BJ (cell line): ENCODE measurements around the gene SPDYE3. TPM values are rescaled to one million over a fixed set of nuclear protein-coding genes. Genes with fewer than 3 reads are reported as not detected.
"Not testable (repeated sequence)": the region's sequence is repeated elsewhere in the genome, so short reads cannot be mapped to it uniquely, and the experiment has no call there.

Experiments used
- CTCF ChIA-PET: fragments of 350-600 bp; formaldehyde crosslinking; extraction: SDS; loops from one replicate; lab custom pipeline; 2021; ENCODE audit warnings: antibody characterized with exemption, inconsistent platforms; lab: Yijun Ruan, JAX
- POLR2A ChIA-PET: fragments of 300-600 bp; sonication (Branson Sonifier 250); formaldehyde crosslinking; extraction: SDS; loops from one replicate; lab custom pipeline; 2021; ENCODE audit warnings: antibody characterized with exemption; lab: Charles Lee
- DNase-seq: peaks from one replicate; pipeline ENCODE4 v3.0.0-alpha.2; 2011; ENCODE audit warnings: low read depth
- H3K27me3 ChIP-seq: 2 replicates; pipeline ENCODE4 v1.6.0; 2011; ENCODE audit warnings: low read length; ENCODE audit not compliant: control insufficient read depth, insufficient read depth
- H3K36me3 ChIP-seq: 2 replicates; pipeline ENCODE4 v1.5.1; 2011; ENCODE audit warnings: low read length; ENCODE audit not compliant: control insufficient read depth, insufficient read depth
- H3K4me3 ChIP-seq: 2 replicates; pipeline ENCODE4 v1.5.1; 2011; ENCODE audit warnings: low read depth, mild to moderate bottlenecking, control low read depth, low read length
- CTCF ChIP-seq: IDR thresholded peaks from 2 replicates; pipeline ENCODE4 v1.5.1; 2011; ENCODE audit warnings: low read depth, mild to moderate bottlenecking, control low read depth, inconsistent platforms, low read length, moderate library complexity; ENCODE audit not compliant: insufficient read depth
- polyA plus RNA-seq: library from polyadenylated mRNA; depleted of rRNA; stranded (reverse); fragments of >200 nt; gene quantifications from 2 replicates; pipeline ENCODE4 v1.2.3, GENCODE V29; 2011

SPDYE3 gene
- polyA plus RNA-seq, 1 experiment: not detected

DNA sequence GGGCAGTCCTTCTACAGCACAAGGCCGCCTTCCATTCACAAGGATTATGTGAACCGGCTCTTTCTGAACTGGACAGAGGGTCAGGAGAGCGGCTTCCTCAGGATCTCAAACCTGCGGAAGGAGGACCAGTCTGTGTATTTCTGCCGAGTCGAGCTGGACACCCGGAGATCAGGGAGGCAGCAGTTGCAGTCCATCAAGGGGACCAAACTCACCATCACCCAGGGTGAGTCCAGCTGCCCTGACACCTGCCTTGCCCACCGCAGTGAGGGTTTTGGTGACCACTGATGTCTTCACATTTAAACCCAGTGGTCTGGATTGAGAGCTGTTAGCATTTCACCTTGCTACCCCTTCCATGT, 51.3 kb downstream of the SPDYE3 start:
- no peak for TF ChIP-seq CTCF
- peaks cover 38% of the 10 kb centered on the region for H3K36me3 ChIP-seq
- ChIA-PET POLR2A (no interaction called here), CTCF (interaction anchor here (2.4 kb wide), 1 partner anchor 13 kb away, joined by 13 read pairs; no protein-coding TSS in a partner anchor)
- no peak for DNase-seq
- no peaks in the 10 kb centered on the region for H3K27me3 ChIP-seq
- H3K4me3 ChIP-seq: no peak overlapping the region

GRCh38 chr7:100360135-100360854, 52.8 kb downstream of the SPDYE3 start:
- ChIA-PET CTCF (interaction anchor here (2.4 kb wide), 1 partner anchor 15 kb away, joined by 13 read pairs; no protein-coding TSS in a partner anchor), POLR2A (no interaction called here)
- Histone ChIP-seq H3K4me3 (no peak overlapping the region), H3K36me3 (peaks cover 29% of the 10 kb centered on the region), H3K27me3 (no peaks in the 10 kb centered on the region)
- DNase-seq: no peak
- TF ChIP-seq CTCF: no peak

GRCh38 chr7:100363098-100363497, 55.6 kb downstream of the SPDYE3 start:
- TF ChIP-seq CTCF: no peak
- Histone ChIP-seq H3K27me3 (no peaks in the 10 kb centered on the region), H3K36me3 (peaks cover 20% of the 10 kb centered on the region), H3K4me3 (no peak overlapping the region)
- POLR2A ChIA-PET: no interaction called here
- DNase-seq: no peak
- CTCF ChIA-PET: no interaction called here

DNA sequence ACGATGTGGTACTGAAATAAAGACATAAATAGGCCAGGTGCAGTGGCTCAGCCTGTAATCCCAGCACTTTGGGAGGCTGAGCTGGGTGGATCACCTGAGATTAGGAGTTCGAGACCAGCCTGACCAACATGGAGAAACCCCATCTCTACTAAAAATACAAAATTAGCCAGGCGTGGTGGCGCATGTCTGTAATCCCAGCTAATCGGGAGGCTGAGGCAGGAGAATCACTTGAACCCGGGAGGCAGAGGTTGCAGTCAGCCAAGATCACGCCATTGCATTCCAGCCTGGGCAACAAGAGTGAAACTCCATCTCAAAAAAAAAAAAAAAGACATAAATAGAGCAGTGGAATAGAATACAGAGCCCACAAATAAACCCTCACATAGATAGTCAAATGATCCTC, 56.3 kb downstream of the SPDYE3 start:
- DNase-seq, CTCF ChIA-PET, POLR2A ChIA-PET, H3K4me3 ChIP-seq, H3K27me3 ChIP-seq: not testable (repeated sequence)
- peaks cover 15% of the 10 kb centered on the region for H3K36me3 ChIP-seq

- CTCF ChIA-PET: no interaction called here
- no peak for DNase-seq
- Histone ChIP-seq H3K4me3 (no peak overlapping the region), H3K36me3 (peaks cover 9% of the 10 kb centered on the region), H3K27me3 (no peaks in the 10 kb centered on the region)
- POLR2A ChIA-PET: no interaction called here
- no peak for TF ChIP-seq CTCF
Measured at GRCh38 chr7:100364480-100364879, 57.0 kb downstream of the SPDYE3 start.

DNA sequence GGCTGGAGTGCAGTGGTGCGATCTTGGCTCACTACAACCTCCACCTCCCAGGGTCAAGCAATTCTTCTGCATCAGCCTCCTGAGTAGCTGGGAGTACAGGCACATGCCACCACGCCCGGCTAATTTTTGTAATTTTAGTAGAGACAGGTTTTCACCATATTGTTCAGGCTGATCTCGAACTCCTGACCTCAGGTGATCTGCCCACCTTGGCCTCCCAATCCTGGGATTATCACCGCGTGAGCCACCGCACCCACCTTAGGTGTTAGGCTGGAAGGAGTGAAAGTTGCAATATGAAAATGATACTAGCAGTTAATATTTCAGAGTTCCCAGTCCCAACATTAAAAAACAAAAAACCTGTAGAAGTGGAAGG, 58.5 kb downstream of the SPDYE3 start:
- CTCF ChIA-PET, H3K27me3 ChIP-seq, DNase-seq, H3K36me3 ChIP-seq, H3K4me3 ChIP-seq, POLR2A ChIA-PET: not testable (repeated sequence)
